GM21528 (cell line): ENCODE data around the gene SERPINI2.

Source experiments
- ATAC-seq: cut with Tn5 transposase; IDR thresholded peaks from one replicate; pipeline ENCODE4 v1.9.1; 2021; ENCODE audit warnings: mild to moderate bottlenecking, moderate library complexity; ENCODE audit not compliant: unreplicated experiment, low FRiP score

The SERPINI2 gene, protein sequence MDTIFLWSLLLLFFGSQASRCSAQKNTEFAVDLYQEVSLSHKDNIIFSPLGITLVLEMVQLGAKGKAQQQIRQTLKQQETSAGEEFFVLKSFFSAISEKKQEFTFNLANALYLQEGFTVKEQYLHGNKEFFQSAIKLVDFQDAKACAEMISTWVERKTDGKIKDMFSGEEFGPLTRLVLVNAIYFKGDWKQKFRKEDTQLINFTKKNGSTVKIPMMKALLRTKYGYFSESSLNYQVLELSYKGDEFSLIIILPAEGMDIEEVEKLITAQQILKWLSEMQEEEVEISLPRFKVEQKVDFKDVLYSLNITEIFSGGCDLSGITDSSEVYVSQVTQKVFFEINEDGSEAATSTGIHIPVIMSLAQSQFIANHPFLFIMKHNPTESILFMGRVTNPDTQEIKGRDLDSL

DNA sequence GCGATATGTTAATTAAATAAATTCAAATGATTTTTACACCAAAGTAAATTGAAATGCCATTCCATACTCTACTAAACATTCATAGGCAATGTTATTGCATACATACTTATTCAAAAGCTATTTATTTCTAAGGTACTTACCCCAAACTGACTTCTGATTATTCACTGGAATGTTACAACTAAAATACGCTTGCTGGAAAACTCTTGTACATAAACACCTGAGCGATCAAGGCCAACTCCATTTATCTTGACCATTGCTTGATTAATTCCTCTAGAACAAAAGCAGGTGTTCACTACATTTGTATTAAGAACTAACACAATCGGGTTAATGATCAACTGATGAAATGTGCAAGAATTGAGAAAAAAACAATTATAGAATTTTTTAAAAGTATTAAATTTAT lies at the start of gene SERPINI2:
Gene SERPINI2 (minus strand): TSS at position 180 of the 400 bp plus-strand sequence. CDS start 2,208 bp downstream, outside the sequence.
- no peak for ATAC-seq

DNA sequence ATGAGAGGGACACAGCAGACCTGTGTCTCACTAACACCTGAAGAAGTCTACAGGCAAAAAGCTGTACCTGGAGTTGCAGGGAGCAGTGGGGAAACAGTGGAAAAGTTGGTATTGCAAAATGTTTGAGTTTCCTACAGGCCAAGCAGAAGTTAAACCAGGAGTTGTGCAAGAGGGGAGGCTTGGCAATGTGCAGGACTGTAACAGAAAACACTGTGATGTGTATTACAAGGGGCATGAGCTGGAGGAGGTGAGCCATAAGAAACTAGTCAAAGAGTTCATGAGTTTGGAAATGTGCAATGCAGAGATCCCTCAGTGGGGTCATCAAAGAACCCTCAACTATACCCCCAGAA lies 47.1 kb upstream of the SERPINI2 start:
- ATAC-seq: no peak

GRCh38 chr3:167520266-167521005 lies 46.6 kb upstream of the SERPINI2 start:
- no peak for ATAC-seq

- ATAC-seq: no peak
These were observed 34.1 kb upstream of the SERPINI2 start for GRCh38 chr3:167507954-167508353.

DNA sequence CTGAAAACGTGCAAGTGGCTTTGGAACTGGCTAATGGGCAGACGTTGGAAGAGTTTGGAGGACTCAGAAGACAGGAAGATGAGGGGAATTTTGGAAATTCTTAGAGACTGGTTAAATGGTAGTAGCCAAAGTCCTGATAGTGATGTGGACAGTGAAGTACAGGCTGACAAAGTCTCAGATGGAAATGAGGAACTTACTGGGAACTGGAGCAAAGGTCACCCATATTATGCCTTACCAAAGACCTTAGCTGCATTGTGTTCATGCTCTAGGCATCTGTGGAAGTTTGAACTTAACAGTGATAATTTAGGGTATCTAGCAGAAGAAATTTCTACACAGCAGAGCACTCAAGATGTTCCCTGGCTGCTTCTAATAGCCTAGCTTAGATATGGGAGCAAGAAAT lies 28.6 kb upstream of the SERPINI2 start:
- ATAC-seq: no peak

DNA sequence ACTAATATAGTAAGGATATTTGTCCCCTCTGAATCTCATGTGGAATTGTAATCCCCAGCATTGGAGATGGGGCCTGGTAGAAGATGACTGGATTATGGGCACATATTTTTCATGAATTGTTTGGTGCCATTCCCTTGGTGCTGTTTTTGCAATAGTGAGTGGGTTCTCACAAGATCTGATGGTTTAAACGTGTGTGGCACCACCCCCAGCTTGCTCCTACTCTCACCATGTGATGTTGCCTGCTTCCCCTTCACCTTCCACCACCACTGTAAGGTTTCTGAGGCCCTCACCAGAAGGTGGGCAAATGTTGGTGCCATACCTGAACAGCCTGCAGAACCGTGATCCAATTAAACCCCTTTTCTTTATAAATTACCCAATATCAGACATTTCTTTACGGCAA lies 28.1 kb upstream of the SERPINI2 start:
- ATAC-seq: no peak

- no peak for ATAC-seq
These were observed 24.1 kb upstream of the SERPINI2 start for GRCh38 chr3:167497903-167498302.

- ATAC-seq: no peak
These were observed 19.4 kb upstream of the SERPINI2 start for GRCh38 chr3:167493244-167493643.

DNA sequence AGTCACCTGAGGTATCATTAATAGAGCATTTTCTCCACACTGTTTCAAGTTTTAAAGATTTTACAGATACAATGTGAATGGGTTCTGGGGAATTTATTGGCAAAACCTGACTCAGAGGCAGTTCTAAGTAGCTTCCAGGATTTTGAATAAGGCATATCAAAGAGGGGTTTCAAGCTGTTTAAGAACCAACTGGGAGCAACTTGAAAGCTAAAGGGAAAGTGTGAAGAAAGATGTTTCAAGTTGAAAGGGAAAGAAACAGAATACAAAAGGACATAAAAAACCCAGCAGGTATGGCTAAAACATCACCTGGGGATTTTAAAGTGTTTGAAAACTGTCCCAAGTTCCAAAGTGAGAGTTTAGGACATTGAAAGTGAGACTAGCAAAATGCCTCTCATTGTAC lies 17.8 kb upstream of the SERPINI2 start:
- no peak for ATAC-seq

DNA sequence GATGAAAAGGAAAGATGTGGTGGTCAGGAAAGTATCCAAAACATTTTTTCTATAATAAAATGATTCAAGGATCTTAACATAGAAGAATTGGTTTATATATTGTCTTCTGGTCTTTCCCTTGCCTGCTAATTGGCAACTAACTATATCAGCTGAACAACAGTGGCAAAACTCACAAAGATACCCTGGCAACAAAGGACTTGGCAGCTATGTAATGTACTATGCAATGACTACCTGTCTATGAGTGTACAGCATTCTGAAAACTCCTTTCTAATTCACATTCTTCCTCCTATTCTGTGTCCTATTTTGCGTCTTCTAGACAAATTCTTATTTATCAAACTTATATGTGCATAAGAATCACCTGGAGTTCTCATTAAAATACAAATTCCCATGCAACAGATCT lies 15.7 kb upstream of the SERPINI2 start:
- no peak for ATAC-seq

- ATAC-seq: no peak
These were observed 13.7 kb upstream of the SERPINI2 start for GRCh38 chr3:167487556-167487955.

DNA sequence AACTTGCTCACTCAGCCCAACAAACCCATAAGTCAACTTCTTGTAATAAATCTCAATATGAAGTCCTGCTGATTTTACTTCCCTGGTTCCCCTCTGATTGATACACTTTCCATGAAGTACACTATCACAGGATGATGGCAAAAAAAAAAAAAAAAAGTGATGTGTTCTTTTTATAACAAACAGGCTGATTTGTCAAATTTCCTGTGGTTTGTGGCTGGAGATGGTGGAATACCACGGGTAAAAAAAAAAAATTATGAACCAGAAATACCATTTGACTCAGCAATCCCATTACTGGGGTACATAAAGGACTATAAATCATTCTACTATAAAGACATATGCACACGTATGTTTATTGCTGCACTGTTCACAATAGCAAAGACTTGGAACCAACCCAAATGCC lies 10.7 kb upstream of the SERPINI2 start:
- no peak for ATAC-seq

GRCh38 chr3:167483708-167484475 lies 10.1 kb upstream of the SERPINI2 start:
- no peak for ATAC-seq

GRCh38 chr3:167481164-167481563 lies 7.3 kb upstream of the SERPINI2 start:
- no peak for ATAC-seq

GRCh38 chr3:167480748-167481147 lies 6.9 kb upstream of the SERPINI2 start:
- no peak for ATAC-seq

DNA sequence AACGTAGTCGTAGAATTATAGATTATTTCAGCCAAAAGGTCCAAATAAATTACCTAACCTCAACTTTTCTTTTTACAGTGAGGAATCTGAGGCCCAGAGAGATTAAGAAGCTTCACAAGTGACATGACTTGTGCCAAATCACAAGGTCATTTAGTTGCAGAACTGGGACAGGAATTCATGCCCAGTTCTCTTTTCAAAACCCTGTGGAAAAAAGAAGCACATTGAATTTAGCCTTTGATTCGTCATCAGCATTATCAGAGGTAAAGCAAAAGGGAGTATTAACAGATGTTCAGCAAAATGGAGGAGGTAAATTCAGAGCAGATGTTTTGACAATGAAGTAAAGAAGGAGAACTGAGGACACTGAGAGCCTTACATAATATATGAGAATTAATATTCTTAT lies 4.5 kb downstream of the SERPINI2 start:
- ATAC-seq: no peak

- ATAC-seq: no peak
These were observed 5.8 kb downstream of the SERPINI2 start for GRCh38 chr3:167467848-167468611.

DNA sequence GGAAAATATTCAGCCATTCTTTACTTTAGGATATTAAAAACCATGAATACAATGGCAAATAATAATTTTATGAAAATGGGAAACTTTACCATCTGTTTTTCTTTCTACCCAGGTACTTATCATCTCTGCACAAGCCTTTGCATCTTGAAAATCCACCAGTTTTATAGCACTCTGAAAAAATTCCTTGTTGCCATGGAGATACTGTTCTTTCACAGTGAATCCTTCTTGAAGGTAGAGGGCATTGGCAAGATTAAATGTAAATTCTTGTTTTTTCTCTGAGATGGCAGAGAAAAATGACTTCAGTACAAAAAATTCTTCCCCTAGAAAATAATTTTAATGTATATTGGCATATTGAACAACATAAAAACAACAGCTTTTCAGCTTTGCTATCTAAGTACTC lies 6.9 kb downstream of the SERPINI2 start:
- no peak for ATAC-seq

- ATAC-seq: no peak
These were observed 17.6 kb downstream of the SERPINI2 start for GRCh38 chr3:167456157-167456799.

GRCh38 chr3:167453815-167454214 lies 20.0 kb downstream of the SERPINI2 start:
- no peak for ATAC-seq
